Bronchial epithelial cell (primary cell): ENCODE data around the gene ZIC1. TPM values are rescaled to one million over a fixed set of nuclear protein-coding genes. Genes with fewer than 3 reads are reported as not detected.

ENCODE experiments used
- DNase-seq: peaks from one replicate; pipeline ENCODE4 v3.0.0-alpha.2; 2010; ENCODE audit warnings: low read depth
- FAIRE-seq: peaks from 2 replicates; lab custom pipeline; 2011; peaks lifted over from hg19 to GRCh38; lab: Jason Lieb, UNC
- H3K27me3 ChIP-seq: 2 replicates; pipeline ENCODE4 v1.5.1; 2011; ENCODE audit warnings: low read length; ENCODE audit not compliant: control insufficient read depth, insufficient read depth
- H3K36me3 ChIP-seq: 2 replicates; pipeline ENCODE4 v1.5.1; 2011; ENCODE audit warnings: low read length; ENCODE audit not compliant: control insufficient read depth, insufficient read depth
- H3K4me3 ChIP-seq: 2 replicates; pipeline ENCODE4 v1.5.1; 2011; ENCODE audit warnings: mild to moderate bottlenecking, low read depth, low read length, control low read depth
- total RNA-seq: library from RNA; depleted of rRNA; stranded (reverse); fragments of >200 nt; gene quantifications from 2 replicates; pipeline ENCODE4 v1.2.1, GENCODE V29; 2014
- TF ChIP-seq, protein P1 (sequence below): IDR thresholded peaks from 2 replicates; pipeline ENCODE4 v1.5.1; 2011; ENCODE audit warnings: mild to moderate bottlenecking, moderate library complexity, low read length, control low read depth, inconsistent platforms; ENCODE audit not compliant: insufficient read depth, severe bottlenecking

The ZIC1 gene
- total RNA-seq, 1 donor from 2014 or later = not detected

DNA sequence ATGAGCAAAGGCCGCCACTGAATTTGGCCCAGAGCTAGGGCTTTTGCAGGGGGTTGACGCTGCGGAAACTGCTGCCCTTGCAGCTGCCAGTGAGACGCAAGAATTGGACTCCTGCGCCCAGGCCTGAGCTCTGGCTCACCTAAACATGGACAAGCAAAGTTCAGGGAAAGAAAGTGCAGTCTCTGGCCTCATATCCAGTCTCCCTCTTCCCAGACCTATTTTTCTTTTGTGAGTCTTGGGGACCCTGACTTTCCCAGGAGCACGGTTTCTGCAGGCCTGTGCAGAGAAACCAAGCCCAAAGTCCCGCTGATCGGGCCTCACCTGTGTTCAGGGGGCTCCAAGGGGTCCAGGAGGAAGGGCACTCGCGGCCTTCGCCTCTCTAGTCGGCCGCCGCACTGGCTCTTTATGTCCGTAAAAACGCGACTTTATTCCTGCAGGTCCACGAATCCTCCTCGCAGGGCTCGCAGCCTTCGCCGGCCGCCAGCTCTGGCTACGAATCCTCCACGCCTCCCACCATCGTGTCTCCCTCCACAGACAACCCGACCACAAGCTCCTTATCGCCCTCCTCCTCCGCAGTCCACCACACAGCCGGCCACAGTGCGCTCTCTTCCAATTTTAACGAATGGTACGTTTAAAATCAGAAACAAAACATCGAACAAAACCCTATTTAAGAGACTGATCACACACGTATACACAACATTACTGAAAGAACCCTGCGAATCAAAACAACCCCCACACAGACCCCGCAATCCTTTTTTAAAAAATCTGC, 3.9 kb downstream of the ZIC1 start:
- Histone ChIP-seq H3K36me3 (no peaks in the 10 kb centered on the region), H3K4me3 (no peak overlapping the region), H3K27me3 (peaks cover 56% of the 10 kb centered on the region)
- TF ChIP-seq, protein P1, sequence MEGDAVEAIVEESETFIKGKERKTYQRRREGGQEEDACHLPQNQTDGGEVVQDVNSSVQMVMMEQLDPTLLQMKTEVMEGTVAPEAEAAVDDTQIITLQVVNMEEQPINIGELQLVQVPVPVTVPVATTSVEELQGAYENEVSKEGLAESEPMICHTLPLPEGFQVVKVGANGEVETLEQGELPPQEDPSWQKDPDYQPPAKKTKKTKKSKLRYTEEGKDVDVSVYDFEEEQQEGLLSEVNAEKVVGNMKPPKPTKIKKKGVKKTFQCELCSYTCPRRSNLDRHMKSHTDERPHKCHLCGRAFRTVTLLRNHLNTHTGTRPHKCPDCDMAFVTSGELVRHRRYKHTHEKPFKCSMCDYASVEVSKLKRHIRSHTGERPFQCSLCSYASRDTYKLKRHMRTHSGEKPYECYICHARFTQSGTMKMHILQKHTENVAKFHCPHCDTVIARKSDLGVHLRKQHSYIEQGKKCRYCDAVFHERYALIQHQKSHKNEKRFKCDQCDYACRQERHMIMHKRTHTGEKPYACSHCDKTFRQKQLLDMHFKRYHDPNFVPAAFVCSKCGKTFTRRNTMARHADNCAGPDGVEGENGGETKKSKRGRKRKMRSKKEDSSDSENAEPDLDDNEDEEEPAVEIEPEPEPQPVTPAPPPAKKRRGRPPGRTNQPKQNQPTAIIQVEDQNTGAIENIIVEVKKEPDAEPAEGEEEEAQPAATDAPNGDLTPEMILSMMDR = no peak
- no peak for FAIRE-seq
- no peak for DNase-seq

DNA sequence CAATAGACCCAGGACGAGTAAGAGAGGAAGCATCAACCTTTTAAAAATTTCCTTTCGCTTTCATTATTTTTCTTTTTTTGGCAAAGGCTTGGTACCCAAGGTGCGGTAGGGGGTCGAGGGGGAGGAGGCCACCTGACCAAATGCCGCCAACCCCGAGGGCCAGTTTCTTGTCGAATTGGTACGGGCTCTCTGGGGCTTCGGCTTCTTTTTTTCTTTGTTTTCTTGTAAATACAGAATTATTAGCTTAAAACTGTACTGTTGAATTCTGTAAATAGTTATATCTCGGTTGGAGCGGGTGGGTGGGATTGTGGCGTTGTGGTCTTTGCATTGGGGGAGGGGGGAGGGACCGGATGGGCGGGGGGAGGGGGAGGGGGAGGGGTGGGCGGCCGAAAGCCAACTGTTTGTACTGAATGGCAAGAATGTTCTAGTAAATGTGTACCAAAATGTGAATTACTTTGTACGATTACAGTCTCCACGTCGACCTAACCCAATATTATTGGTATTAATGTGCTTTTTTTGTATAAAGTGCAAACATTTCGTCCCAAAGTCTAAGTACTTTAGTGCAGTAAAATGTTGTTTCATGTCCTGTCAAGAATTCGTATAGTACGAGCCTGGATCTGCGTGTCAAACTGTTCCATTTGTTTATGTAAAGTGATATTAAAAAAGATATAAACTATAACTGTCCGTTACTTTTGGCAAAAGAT, 4.7 kb downstream of the ZIC1 start:
- FAIRE-seq (no peak), DNase-seq (no peak)
- Histone ChIP-seq H3K36me3 (no peaks in the 10 kb centered on the region), H3K4me3 (no peak overlapping the region), H3K27me3 (peaks cover 49% of the 10 kb centered on the region)
- TF ChIP-seq, protein P1 = no peak

DNA sequence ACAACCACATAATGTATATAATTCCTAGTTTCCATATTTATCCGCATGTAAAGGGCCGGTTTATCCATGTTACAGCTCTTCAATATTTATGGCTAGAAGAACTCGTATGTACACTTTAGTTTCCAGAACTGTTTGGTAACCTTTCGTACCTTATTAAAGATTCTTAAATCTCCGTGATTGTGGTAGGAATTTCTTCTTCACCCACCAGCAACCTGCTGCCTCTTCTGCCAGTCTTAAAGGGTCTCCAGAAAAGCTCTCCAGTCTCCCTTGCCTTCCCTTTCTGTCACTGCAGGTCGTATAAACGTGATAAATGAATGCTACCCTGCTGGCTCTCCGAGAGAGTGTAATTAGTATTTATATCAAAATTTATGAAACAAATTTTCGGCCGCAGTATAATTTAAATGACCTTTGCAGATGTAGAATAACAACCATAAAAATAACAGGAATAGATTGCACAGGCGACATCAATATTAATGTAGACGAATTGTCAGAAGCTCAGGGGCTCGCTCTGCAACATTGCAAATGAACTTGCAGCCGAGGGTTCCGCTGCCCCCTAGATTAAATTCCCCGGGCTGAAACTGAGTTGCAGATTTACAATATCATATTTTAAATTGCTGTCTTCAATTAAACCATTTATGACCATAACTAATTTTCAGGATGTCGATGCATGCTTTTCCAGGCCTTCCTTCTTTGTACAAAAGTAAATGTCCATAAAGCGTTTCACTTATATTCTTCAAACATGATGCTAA, 5.4 kb downstream of the ZIC1 start:
- no peak for FAIRE-seq
- TF ChIP-seq, protein P1 = no peak
- DNase-seq = no peak
- Histone ChIP-seq H3K36me3 (no peaks in the 10 kb centered on the region), H3K27me3 (peaks cover 51% of the 10 kb centered on the region), H3K4me3 (no peak overlapping the region)

DNA sequence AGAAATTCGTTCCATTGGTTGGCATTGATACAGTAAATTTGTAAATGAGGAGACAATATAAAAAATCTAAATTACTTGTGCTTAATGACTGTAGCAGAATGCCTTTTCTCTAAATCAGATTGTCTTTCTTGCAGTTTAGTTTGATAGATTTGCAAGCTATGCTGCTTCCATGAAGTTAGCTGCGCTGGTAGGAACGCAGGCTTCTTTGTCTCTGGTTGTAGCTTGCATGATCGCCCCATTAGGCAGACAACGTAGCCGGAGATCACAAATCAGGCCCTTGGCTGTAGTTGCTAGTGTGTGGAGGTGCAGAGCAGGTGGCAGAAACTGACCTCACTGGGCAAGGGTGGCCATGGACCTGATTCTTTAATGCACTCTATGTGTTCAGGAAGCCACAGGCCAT, 6.1 kb downstream of the ZIC1 start:
- Histone ChIP-seq H3K27me3 (peaks cover 51% of the 10 kb centered on the region), H3K36me3 (no peaks in the 10 kb centered on the region), H3K4me3 (no peak overlapping the region)
- TF ChIP-seq, protein P1 = no peak
- DNase-seq (no peak), FAIRE-seq (no peak)

DNA sequence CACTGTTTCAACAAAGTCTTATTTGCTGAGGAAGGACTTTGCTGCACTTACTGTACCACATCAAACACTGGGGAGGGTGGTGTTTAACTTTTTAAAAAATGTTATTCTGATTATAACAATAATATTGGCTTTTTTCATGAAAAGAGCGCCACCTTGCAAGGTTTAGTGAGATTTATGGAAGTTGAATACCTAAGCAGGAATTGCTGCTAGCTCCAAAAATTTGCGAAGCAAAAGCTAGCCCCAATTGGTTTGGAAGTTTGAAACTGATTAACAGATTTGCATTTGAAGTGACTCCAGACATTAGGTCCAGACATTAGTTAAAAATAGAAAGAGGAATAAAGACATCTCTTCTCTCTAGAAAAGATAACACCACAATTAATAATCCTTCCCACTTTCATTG, 6.7 kb downstream of the ZIC1 start:
- DNase-seq (no peak), FAIRE-seq (no peak)
- H3K36me3 ChIP-seq = no peaks in the 10 kb centered on the region
- H3K4me3 ChIP-seq = no peak overlapping the region
- H3K27me3 ChIP-seq = peaks cover 51% of the 10 kb centered on the region
- TF ChIP-seq, protein P1 = no peak
